ENCODE data around the gene MORC3.
"Not testable (repeated sequence)": the region's sequence is repeated elsewhere in the genome, so short reads cannot be mapped to it uniquely, and the experiment has no call there.

Gene MORC3

DNA sequence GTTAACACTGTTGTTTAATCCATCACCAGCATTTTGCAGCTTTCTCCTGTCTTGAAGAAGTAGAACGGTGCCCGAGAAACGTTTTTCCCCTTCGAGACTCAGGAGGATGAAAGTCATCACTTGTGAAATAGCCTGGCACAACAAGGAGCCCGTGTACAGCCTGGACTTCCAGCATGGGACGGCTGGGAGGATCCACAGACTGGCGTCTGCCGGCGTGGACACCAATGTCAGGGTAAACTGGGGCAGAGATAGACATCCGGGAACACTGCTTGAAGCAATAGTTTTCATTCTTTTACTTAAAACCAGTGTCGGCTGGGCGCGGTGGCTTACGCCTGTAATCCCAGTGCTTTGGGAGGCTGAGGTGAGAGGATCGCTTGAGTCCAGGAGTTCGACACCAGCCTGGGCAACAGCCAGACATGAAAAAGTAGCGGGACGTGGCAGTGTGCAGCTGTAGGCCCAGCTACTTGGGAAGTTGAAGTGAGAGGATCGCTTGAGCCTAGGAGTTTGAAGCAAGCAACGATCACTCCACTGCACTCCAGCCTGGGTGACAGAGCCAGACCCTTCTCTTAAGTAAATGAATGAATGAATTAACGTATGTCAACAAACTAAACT lies 66.1 kb downstream of the MORC3 start:
- no peak for DNase-seq (ENCODE audit: low read depth)

DNA sequence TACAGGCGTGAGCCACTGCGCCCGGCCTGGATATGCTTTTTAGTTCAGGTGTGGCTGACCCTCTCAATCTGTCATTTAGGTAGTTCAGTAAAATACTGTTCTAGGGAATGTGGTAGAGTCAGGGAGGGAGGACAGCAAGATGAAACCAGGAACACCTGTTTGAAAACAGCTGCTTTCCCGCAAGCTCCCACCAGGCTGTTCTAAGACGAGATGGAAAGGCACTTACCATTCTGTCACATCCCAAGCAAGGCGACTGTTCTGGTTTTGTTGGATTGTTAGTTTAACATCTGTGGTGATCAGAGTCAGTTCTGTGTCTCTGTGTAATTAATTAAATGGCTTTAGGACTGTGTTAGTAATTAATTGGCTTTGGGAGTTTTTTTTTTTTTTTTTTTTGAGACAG lies 68.1 kb downstream of the MORC3 start:
- no peak for DNase-seq (ENCODE audit: low read depth)

- DNase-seq (ENCODE audit: low read depth), result no peak
Measured at GRCh38 chr21:36388835-36389234, 68.8 kb downstream of the MORC3 start.

DNA sequence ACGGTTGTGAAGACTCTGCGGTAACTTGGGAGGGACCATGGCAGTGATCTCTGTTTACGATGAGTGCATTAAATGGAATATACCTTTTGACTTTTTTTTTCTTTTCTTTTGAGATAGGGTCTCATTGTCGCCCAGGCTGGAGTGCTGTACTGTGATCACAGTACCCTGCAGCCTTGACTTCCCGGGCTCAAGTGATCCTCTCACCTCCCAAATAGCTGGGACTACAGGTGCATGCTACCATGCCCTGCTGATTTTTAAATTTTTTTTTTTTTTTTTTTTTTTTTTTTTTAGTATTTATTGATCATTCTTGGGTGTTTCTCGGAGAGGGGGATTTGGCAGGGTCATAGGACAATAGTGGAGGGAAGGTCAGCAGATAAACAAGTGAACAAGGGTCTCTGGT lies 71.7 kb downstream of the MORC3 start:
- not testable (repeated sequence) for DNase-seq (ENCODE audit: low read depth)

GRCh38 chr21:36395353-36396111 lies 75.5 kb downstream of the MORC3 start:
- no peak for DNase-seq (ENCODE audit: low read depth)

- no peak for DNase-seq (ENCODE audit: low read depth)
Measured at GRCh38 chr21:36396325-36396724, 76.3 kb downstream of the MORC3 start.

DNA sequence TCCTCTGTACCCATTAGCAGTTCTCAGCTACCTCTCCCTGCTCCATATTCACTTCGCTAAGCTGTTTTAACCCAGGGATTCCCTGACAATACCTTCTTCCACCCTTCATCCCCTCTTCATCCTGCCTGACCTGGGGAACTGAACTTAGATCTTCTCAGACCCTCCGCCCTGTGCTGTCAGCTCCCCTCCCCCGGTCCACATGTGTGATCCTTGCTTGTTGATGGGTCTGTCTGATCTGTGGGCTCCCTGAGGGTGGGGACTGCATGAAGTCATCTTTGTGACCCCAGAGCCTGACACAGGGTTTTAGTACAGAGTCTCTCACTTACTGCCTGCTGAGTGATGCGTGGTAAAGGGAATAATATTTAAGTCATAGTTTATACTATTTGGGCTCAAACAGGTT lies 77.0 kb downstream of the MORC3 start:
- no peak for DNase-seq (ENCODE audit: low read depth)

DNA sequence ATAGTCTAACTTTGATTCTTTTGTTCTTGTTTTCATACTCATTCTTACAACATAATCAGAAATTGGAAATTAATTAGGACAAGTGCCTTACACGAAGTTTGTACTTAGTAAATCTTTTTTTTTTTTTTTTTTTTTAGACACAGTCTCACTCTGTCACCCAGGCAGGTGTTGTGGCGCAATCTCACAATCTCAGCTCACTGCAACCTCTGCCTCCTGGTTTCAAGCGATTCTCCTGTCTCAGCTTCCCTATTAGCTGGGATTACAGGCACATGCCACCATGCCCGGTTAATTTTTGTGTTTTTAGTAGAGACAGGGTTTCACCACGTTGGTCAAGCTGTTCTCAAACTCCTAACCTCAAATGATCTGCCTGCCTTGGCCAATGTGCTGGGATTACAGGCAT lies 77.6 kb downstream of the MORC3 start:
- DNase-seq (ENCODE audit: low read depth), result no peak

DNA sequence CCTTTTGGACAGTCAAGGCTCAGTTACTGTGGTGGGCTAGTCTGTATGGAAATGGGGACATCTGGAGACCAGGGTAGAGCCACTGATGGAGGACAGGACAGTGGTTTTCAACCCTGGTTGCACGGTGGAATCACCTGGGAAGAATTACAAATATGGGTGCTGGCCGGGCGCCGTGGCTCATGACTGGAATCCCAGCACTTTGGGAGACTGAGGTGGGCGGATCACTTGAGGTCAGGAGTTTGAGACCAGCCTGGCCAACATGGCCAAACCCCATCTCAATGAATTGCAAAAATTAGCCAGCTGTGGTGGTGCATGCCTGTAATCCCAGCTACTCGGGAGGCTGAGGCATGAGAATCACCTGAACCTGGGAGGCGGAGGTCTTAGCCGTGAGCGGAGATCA lies 79.7 kb downstream of the MORC3 start:
- not testable (repeated sequence) for DNase-seq (ENCODE audit: low read depth)

GRCh38 chr21:36400719-36401118 lies 80.7 kb downstream of the MORC3 start:
- no peak for DNase-seq (ENCODE audit: low read depth)

DNA sequence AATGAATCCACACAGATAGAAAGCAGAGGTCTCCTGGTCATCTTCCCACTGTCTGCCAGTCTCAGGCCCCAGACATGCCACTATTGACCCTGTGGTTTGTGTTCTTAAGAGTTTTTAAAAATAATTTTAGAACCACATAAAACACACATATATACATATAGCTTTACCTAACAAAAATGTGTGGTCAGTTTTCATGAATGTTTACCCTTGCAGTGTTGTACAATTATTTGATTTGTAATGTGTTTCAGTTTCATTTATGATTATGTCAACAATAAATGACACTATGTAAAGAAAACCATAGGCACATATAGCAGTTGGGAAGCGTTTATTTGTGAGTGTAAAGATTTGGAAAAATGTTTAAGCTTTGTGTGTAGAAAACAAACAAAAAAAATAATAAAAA lies 82.3 kb downstream of the MORC3 start:
- DNase-seq (ENCODE audit: low read depth), result no peak

- DNase-seq (ENCODE audit: low read depth), result no peak
Measured at GRCh38 chr21:36403713-36404112, 83.7 kb downstream of the MORC3 start.

DNA sequence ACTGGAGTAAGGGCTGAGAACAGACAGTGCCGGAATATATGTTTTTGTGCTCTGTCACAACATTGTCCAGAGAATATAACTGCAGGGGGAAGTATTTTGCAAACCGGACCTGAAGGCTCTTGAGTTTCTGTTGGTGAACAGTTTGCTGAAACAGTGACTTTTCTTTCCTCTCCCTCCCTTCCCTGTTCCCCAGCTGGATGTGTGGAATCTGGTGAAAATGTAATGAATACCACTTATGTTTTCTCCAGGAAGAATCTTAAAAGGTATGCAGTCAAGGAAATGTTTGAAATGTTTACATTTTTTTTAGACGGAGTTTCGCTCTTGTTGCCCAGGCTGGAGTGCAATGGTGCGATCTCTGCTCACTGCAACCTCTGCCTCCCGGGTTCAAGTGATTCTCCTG lies 88.6 kb downstream of the MORC3 start:
- no peak for DNase-seq (ENCODE audit: low read depth)

- DNase-seq (ENCODE audit: low read depth), result no peak
Measured at GRCh38 chr21:36411301-36411700, 91.3 kb downstream of the MORC3 start.

DNA sequence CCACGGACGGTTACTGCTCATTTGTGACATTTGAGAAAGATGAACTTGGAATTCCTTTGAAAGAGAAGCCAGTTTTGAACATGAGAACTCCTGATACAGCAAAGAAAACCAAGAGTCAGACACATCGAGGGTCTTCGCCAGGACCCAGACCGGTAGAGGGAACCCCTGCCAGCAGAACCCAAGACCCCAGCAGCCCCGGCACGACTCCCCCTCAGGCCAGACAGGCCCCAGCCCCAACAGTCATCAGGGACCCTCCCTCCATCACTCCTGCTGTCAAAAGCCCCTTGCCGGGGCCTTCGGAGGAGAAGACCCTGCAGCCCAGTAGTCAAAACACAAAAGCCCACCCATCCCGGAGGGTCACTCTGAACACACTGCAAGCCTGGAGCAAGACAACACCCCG lies 92.9 kb downstream of the MORC3 start:
- DNase-seq (ENCODE audit: low read depth), result no peak

GRCh38 chr21:36415375-36415774 lies 95.4 kb downstream of the MORC3 start:
- no peak for DNase-seq (ENCODE audit: low read depth)

- no peak for DNase-seq (ENCODE audit: low read depth)
Measured at GRCh38 chr21:36419241-36419640, 99.2 kb downstream of the MORC3 start.

DNA sequence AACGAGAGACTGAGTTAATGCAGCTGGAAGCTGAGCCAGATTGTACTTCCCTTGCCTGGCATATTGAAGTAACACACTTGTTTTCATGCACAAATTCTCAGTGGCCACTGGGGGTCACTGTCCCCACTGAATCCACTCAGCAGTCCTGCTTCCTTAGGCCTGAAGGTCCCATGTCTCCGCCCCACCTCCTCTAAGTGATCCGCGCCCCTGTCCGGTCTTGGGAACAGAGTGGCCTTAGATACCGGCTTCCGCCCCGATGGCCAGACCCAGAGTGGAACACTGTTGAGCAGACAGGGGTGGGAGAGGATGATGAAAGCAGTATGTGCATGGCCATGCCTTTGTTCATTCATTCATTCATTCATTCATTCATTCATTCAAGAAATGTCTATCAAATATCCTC lies 100.0 kb downstream of the MORC3 start:
- DNase-seq (ENCODE audit: low read depth), result peak; percentile 58

DNA sequence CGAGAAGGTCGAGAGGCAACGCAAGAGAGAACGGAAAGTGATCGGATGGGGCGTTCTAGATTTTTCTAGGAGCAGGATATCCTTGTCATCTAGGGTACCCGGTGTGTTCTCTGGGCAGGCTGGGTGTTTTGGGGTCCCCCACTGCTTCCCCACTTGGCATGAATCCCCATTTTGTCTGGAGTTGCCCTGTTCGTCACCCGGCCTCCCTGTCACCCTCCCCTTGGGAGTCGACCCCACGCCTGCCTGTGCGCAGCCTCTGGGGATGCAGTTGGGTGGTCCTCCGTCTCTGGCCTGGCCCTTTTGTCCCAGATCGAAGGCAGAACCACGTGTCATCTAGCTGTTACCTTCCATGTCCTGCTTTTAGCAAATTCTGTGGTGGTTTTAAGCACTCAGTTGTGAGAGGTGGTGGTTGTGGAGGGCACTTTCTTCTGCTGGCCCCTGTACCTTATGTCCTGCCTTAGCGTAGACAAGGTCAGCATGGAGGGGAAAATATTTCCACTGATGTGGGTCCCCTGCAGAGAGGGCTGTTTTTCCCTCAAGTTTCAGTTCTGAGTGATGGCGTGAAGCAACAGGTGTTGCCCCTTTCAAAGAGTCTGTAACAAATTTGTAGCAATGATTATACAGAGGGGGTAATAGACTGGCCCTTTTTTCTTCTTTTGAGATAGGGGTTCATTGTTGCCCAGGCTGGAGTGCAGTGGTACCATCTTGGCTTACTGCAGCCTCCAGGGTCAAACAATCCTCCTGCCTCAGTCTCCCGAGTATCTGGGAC lies 100.8 kb downstream of the MORC3 start:
- no peak for DNase-seq (ENCODE audit: low read depth)

DNA sequence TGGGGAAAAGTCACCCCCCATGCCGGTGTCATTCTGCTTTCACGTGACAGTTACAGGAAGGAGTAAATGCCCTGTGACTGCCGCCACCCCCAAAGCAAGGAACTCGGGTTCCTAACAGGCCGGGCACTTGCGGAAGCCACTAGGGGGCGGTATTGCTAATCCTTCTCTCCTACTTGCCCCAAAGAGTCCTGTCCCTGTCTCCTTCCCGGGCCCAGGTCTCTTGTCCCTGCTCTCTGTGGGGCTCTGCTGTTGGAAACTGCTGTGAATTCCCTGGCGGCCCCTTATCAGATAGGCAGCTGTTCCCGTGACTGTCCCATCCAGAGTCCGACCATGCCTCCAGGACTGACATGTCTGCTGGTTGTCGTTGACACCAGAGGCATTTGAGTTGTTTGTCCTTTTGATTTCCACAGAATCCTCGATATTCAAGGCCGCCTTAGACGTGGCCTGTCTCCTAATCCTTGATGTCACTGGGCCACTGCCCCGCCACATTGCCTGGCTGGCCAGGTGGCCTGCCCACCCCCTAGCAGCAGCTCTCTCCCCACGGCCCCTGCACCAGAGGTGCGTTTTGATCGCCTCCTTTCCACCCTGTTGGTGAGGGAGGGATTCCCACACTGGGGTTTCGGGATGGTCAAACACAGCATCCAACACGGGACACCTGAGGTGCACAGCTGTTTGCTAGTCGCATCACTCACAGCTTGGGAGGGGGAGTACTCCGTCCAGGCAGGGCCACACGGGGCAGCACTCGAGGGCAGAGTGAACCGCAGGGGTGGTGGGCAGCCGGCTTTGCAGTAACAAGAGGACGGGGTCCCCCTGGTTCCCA lies 102.5 kb downstream of the MORC3 start:
- no peak for DNase-seq (ENCODE audit: low read depth)

GRCh38 chr21:36423771-36424433 lies 103.9 kb downstream of the MORC3 start:
- no peak for DNase-seq (ENCODE audit: low read depth)

- DNase-seq (ENCODE audit: low read depth), result no peak
Measured at GRCh38 chr21:36424592-36424991, 104.6 kb downstream of the MORC3 start.
